Measurements from ENCODE around the gene CNOT11.

The CNOT11 gene

GRCh38 chr2:101308432-101309210 lies 55.9 kb downstream of the CNOT11 start, which contains the start of gene RNF149:
TSS of gene RNF149 (minus strand) at chr2:101308701. CDS start at chr2:101308588, 113 bp downstream.
- Histone ChIP-seq H3K4me1 (ENCODE audit: control insufficient read depth, insufficient read depth, low read depth, low read length) (peaks cover 14% of the 10 kb centered on the region), H3K14ac (ENCODE audit: low read length in 2 of 2) (peak within 1 kb of the TSS in 1 of 2 experiments; percentile 98), H2AK5ac (ENCODE audit: low read length, severe bottlenecking) (peak within 1 kb of the TSS; percentile 53), H3K23ac (ENCODE audit: low read length in 2 of 2) (peak within 1 kb of the TSS in 1 of 2 experiments; percentile 92), H3K4ac (ENCODE audit: low read depth in 1 of 2, low read length in 2 of 2) (peak within 1 kb of the TSS; percentile 57 to 94), H4K91ac (ENCODE audit: low read length) (peak within 1 kb of the TSS; percentile 94), H3K79me1 (replicated peaks; ENCODE audit: low read length, poor library complexity, severe bottlenecking) (peaks cover 3% of the 10 kb centered on the region), H3K27ac (ENCODE audit: low read length, poor library complexity, severe bottlenecking) (peak within 1 kb of the TSS; percentile 45), H3K36me3 (ENCODE audit: control insufficient read depth in 1 of 2, insufficient read depth in 2 of 2, low read depth in 1 of 2, low read length in 2 of 2) (peaks cover 0 to 2% of the 10 kb centered on the region in 2 experiments), H3K4me3 (ENCODE audit: insufficient read depth in 1 of 2, low read depth in 1 of 2, low read length in 2 of 2) (peak within 1 kb of the TSS; percentile 95 to 98), H3K9me3 (ENCODE audit: control insufficient read depth, low read length) (no peaks in the 10 kb centered on the region), H3K27me3 (ENCODE audit: control insufficient read depth in 1 of 2, insufficient read depth in 1 of 2, low read length in 2 of 2) (peaks cover 0 to 3% of the 10 kb centered on the region in 2 experiments), H3K18ac (ENCODE audit: low read depth in 1 of 2, low read length in 2 of 2) (peak within 1 kb of the TSS; percentile 99 to 100), H2BK120ac (ENCODE audit: low read depth, low read length) (peak within 1 kb of the TSS; percentile 74), H2BK12ac (ENCODE audit: low read length in 2 of 2) (peak within 1 kb of the TSS; percentile 41 to 83), H3K9ac (ENCODE audit: low read length) (peak within 1 kb of the TSS; percentile 97), H3K4me2 (ENCODE audit: low read length, poor library complexity, severe bottlenecking) (peak within 1 kb of the TSS; percentile 92), H2BK15ac (ENCODE audit: low read depth, poor library complexity, severe bottlenecking) (peak within 1 kb of the TSS; percentile 71), H2BK5ac (ENCODE audit: low read depth, low read length, poor library complexity, severe bottlenecking) (peak within 1 kb of the TSS; percentile 35), H2AFZ (ENCODE audit: low read depth, low read length) (peak within 1 kb of the TSS; percentile 79), H4K8ac (ENCODE audit: low read length) (peak within 1 kb of the TSS; percentile 98)
- 8% methylated on average over 66 of the region's 76 CpGs for WGBS
- peak; percentile 87 for DNase-seq

- Histone ChIP-seq H3K9me3 (ENCODE audit: control insufficient read depth, low read length) (no peaks in the 10 kb centered on the region), H3K4ac (ENCODE audit: low read depth in 1 of 2, low read length in 2 of 2) (no peak overlapping the region), H3K9ac (ENCODE audit: low read length) (no peak overlapping the region), H2AFZ (ENCODE audit: low read depth, low read length) (no peak overlapping the region), H2BK5ac (ENCODE audit: low read depth, low read length, poor library complexity, severe bottlenecking) (no peak overlapping the region), H4K91ac (ENCODE audit: low read length) (no peak overlapping the region), H2BK15ac (ENCODE audit: low read depth, poor library complexity, severe bottlenecking) (no peak overlapping the region), H3K79me1 (replicated peaks; ENCODE audit: low read length, poor library complexity, severe bottlenecking) (peaks cover 3% of the 10 kb centered on the region), H3K4me3 (ENCODE audit: insufficient read depth in 1 of 2, low read depth in 1 of 2, low read length in 2 of 2) (no peak overlapping the region), H3K23ac (ENCODE audit: low read length in 2 of 2) (no peak overlapping the region), H4K8ac (ENCODE audit: low read length) (no peak overlapping the region), H3K4me1 (ENCODE audit: control insufficient read depth, insufficient read depth, low read depth, low read length) (peaks cover 14% of the 10 kb centered on the region), H3K18ac (ENCODE audit: low read depth in 1 of 2, low read length in 2 of 2) (no peak overlapping the region), H2BK12ac (ENCODE audit: low read length in 2 of 2) (no peak overlapping the region), H2AK5ac (ENCODE audit: low read length, severe bottlenecking) (no peak overlapping the region), H3K4me2 (ENCODE audit: low read length, poor library complexity, severe bottlenecking) (no peak overlapping the region), H3K14ac (ENCODE audit: low read length in 2 of 2) (no peak overlapping the region), H3K27me3 (ENCODE audit: control insufficient read depth in 1 of 2, insufficient read depth in 1 of 2, low read length in 2 of 2) (peaks cover 0 to 3% of the 10 kb centered on the region in 2 experiments), H3K36me3 (ENCODE audit: control insufficient read depth in 1 of 2, insufficient read depth in 2 of 2, low read depth in 1 of 2, low read length in 2 of 2) (no peaks in the 10 kb centered on the region), H2BK120ac (ENCODE audit: low read depth, low read length) (no peak overlapping the region), H3K27ac (ENCODE audit: low read length, poor library complexity, severe bottlenecking) (no peak overlapping the region)
- 87% methylated on average over 10 of the region's 10 CpGs for WGBS
- DNase-seq: no peak
These were observed 57.6 kb downstream of the CNOT11 start for GRCh38 chr2:101310090-101310833.

GRCh38 chr2:101310834-101311695 lies 58.4 kb downstream of the CNOT11 start:
- no peak overlapping the region for H3K4ac ChIP-seq (ENCODE audit: low read depth in 1 of 2, low read length in 2 of 2)
- peaks cover 14% of the 10 kb centered on the region for H3K4me1 ChIP-seq (ENCODE audit: control insufficient read depth, insufficient read depth, low read depth, low read length)
- no peak overlapping the region for H2BK5ac ChIP-seq (ENCODE audit: low read depth, low read length, poor library complexity, severe bottlenecking)
- no peak overlapping the region for H2BK15ac ChIP-seq (ENCODE audit: low read depth, poor library complexity, severe bottlenecking)
- H3K36me3 ChIP-seq (ENCODE audit: control insufficient read depth in 1 of 2, insufficient read depth in 2 of 2, low read depth in 1 of 2, low read length in 2 of 2): no peaks in the 10 kb centered on the region
- no peak overlapping the region for H3K27ac ChIP-seq (ENCODE audit: low read length, poor library complexity, severe bottlenecking)
- H3K9ac ChIP-seq (ENCODE audit: low read length): no peak overlapping the region
- H2BK12ac ChIP-seq (ENCODE audit: low read length in 2 of 2): no peak overlapping the region
- no peak overlapping the region for H4K8ac ChIP-seq (ENCODE audit: low read length)
- no peak for DNase-seq
- peaks cover 0 to 3% of the 10 kb centered on the region in 2 experiments for H3K27me3 ChIP-seq (ENCODE audit: control insufficient read depth in 1 of 2, insufficient read depth in 1 of 2, low read length in 2 of 2)
- H3K18ac ChIP-seq (ENCODE audit: low read depth in 1 of 2, low read length in 2 of 2): no peak overlapping the region
- no peak overlapping the region for H4K91ac ChIP-seq (ENCODE audit: low read length)
- H3K79me1 ChIP-seq (replicated peaks; ENCODE audit: low read length, poor library complexity, severe bottlenecking): peaks cover 3% of the 10 kb centered on the region
- H3K23ac ChIP-seq (ENCODE audit: low read length in 2 of 2): no peak overlapping the region
- H3K4me2 ChIP-seq (ENCODE audit: low read length, poor library complexity, severe bottlenecking): no peak overlapping the region
- H3K14ac ChIP-seq (ENCODE audit: low read length in 2 of 2): no peak overlapping the region
- H2AFZ ChIP-seq (ENCODE audit: low read depth, low read length): no peak overlapping the region
- H3K9me3 ChIP-seq (ENCODE audit: control insufficient read depth, low read length): no peaks in the 10 kb centered on the region
- no peak overlapping the region for H3K4me3 ChIP-seq (ENCODE audit: insufficient read depth in 1 of 2, low read depth in 1 of 2, low read length in 2 of 2)
- 75% methylated on average over 3 of the region's 7 CpGs for WGBS
- H2BK120ac ChIP-seq (ENCODE audit: low read depth, low read length): no peak overlapping the region
- no peak overlapping the region for H2AK5ac ChIP-seq (ENCODE audit: low read length, severe bottlenecking)

Measured in mesenchymal stem cell (in vitro differentiated cells and primary cell).